GM19455 (cell line): ENCODE measurements around the gene QSOX2.

Experiments
- ATAC-seq: cut with Tn5 transposase; IDR thresholded peaks from one replicate; pipeline ENCODE4 v1.9.1; 2021; ENCODE audit not compliant: unreplicated experiment

QSOX2 gene

GRCh38 chr9:136253246-136254130 lies 7.9 kb upstream of the QSOX2 start:
- ATAC-seq = no peak

GRCh38 chr9:136252846-136253245 lies 7.2 kb upstream of the QSOX2 start:
- ATAC-seq = no peak

- ATAC-seq = no peak
These were observed 6.7 kb upstream of the QSOX2 start for GRCh38 chr9:136252281-136252680.

GRCh38 chr9:136251264-136252115 lies 5.9 kb upstream of the QSOX2 start:
- no peak for ATAC-seq

GRCh38 chr9:136250676-136251075 lies 5.1 kb upstream of the QSOX2 start:
- ATAC-seq = no peak

- ATAC-seq = no peak
These were observed 4.4 kb upstream of the QSOX2 start for GRCh38 chr9:136249877-136250559.

GRCh38 chr9:136248951-136249876 lies 3.6 kb upstream of the QSOX2 start:
- no peak for ATAC-seq

- no peak for ATAC-seq
These were observed 2.5 kb upstream of the QSOX2 start for GRCh38 chr9:136247947-136248637.

GRCh38 chr9:136247551-136247916 lies 1.9 kb upstream of the QSOX2 start:
- no peak for ATAC-seq

GRCh38 chr9:136246849-136247550 lies 1.4 kb upstream of the QSOX2 start:
- ATAC-seq = no peak

- ATAC-seq = no peak
These were observed 718 bp downstream of the QSOX2 start for GRCh38 chr9:136244969-136245218.

GRCh38 chr9:136244122-136244968 lies 1.3 kb downstream of the QSOX2 start:
- no peak for ATAC-seq

- ATAC-seq = no peak
These were observed 2.0 kb downstream of the QSOX2 start for GRCh38 chr9:136243631-136244030.

- no peak for ATAC-seq
These were observed 2.6 kb downstream of the QSOX2 start for GRCh38 chr9:136242918-136243525.

GRCh38 chr9:136242248-136242647 lies 3.4 kb downstream of the QSOX2 start:
- ATAC-seq = no peak

- no peak for ATAC-seq
These were observed 4.1 kb downstream of the QSOX2 start for GRCh38 chr9:136241542-136241941.

- no peak for ATAC-seq
These were observed 4.7 kb downstream of the QSOX2 start for GRCh38 chr9:136240941-136241340.

GRCh38 chr9:136239983-136240330 lies 5.7 kb downstream of the QSOX2 start:
- ATAC-seq = no peak
